Stimulated activated CD8-positive, alpha-beta memory T cell treated with anti-CD3 and anti-CD28 coated beads, Interleukin-4, amount 100 ng/mL, for 24 hours (primary cell): ENCODE data around the gene DCAF17.

Experiments
- DNase-seq: peaks from one replicate; pipeline ENCODE4 v3.0.0-alpha.2; 2020; ENCODE audit warnings: low read depth

DCAF17 gene, protein sequence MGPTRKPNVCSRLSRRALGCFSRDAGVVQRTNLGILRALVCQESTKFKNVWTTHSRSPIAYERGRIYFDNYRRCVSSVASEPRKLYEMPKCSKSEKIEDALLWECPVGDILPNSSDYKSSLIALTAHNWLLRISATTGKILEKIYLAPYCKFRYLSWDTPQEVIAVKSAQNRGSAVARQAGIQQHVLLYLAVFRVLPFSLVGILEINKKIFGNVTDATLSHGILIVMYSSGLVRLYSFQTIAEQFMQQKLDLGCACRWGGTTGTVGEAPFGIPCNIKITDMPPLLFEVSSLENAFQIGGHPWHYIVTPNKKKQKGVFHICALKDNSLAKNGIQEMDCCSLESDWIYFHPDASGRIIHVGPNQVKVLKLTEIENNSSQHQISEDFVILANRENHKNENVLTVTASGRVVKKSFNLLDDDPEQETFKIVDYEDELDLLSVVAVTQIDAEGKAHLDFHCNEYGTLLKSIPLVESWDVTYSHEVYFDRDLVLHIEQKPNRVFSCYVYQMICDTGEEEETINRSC

DNA sequence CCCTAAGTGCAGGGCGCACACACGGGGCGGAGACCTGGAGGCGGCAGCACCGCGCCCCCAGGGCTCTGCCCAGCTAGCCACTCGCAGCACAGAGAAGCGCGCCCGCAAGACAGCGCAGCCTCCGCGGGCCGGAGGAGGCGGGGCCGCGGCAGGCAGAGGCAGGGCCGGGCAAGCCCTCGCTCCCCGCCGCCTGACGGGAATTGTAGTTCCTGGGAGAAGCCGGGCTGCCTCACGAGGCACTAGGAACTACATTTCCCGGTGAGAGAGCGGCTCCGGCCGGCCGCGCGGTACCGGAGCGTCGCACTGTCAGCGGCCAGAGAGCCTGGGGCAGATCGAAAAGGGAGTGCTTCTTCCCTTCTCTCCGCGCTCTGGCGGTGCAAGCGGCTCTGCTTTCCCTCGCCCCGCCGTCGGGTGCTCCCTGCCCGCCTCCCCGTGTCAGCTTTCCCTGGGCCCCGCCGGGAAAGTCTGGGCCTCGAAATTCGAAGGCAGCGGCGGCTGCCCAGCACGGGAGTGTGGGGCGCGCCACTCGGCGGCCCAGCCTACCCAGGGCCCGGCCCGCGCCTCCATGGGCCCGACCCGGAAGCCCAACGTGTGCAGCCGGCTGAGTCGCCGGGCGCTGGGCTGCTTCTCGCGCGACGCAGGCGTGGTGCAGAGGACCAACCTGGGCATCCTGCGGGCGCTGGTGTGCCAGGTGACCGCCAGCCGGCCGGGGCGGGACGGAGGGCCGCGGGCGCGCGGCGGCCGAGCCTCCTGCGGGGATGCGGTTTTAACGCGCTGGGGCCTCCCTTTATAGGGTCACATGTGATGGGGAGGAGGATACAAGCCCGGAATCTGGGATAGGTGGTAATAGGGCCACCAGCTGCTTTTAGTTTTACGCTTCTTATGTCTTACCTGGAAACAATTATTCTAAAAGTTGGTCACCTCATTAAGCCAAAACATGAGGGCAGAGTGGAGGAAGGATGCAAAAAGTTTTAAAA lies at the start of gene DCAF17:
Gene DCAF17 (plus strand): TSS at position 214 of the 977 bp plus-strand sequence. CDS start 352 bp downstream, at position 566.
- DNase-seq, result peak; percentile 92

GRCh38 chr2:171386627-171387026 lies 47.4 kb upstream of the DCAF17 start:
- DNase-seq, result no peak

- DNase-seq, result no peak
Measured at GRCh38 chr2:171387052-171387451, 47.0 kb upstream of the DCAF17 start.

DNA sequence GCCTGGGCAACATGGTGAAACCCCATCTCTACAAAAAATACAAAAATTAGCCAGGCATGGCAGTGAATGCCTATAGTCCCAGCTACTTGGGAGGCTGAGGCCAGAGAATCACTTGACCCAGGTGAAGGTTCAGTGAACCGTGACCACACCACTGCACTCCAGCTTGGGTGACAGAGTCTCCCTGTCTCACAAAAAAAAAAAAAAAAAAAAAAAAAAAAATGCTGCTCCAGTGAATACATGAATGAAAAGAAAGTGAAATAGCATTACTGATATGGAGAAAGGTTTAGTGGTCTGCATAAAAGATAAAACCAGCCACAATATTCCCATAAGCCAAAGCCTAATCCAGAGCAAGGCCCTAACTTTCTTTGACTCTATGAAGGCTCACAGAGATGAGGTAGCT lies 44.7 kb upstream of the DCAF17 start:
- no peak for DNase-seq

GRCh38 chr2:171389780-171390179 lies 44.2 kb upstream of the DCAF17 start:
- DNase-seq, result no peak

GRCh38 chr2:171390941-171391516 lies 43.0 kb upstream of the DCAF17 start:
- no peak for DNase-seq

DNA sequence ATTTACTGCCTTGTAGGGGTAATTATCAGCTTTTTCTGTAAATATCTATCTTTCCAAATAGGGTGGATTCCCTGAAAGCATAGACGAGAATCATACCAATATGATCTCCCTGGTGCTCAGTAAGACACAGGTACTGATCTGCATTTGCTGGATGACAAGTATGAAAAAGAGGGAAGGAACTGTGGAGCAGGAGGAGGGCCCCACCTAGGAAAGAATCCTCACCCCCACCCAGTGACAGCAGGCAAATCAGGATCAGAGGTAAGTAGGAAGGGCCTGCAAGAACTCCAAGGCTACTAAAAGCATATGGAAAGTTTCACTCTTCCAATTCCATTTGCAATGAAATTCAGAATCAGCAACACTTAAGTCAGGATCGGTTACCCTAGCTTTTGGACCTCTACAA lies 42.5 kb upstream of the DCAF17 start:
- no peak for DNase-seq

DNA sequence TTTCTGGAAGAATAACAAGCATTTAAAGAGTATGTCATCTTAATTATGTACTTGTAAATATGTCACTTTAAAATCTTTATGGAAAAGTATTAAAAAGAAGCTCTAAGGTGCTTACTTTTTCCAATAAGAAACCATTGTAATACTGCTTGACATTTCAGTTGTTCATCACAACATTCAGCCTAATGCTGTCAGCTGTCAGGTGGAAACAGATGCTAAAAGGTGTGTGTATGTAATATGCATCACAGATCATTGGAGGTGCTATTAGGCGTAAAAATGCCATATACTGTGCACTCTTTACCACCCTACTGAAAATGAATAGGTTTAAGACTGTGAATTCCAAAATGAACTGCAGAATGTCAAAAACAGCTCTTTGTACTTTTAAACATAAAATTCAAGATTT lies 40.5 kb upstream of the DCAF17 start:
- no peak for DNase-seq

- no peak for DNase-seq
Measured at GRCh38 chr2:171394164-171394740, 39.8 kb upstream of the DCAF17 start.

GRCh38 chr2:171399292-171399691 lies 34.7 kb upstream of the DCAF17 start:
- no peak for DNase-seq

- no peak for DNase-seq
Measured at GRCh38 chr2:171400395-171400794, 33.6 kb upstream of the DCAF17 start.

DNA sequence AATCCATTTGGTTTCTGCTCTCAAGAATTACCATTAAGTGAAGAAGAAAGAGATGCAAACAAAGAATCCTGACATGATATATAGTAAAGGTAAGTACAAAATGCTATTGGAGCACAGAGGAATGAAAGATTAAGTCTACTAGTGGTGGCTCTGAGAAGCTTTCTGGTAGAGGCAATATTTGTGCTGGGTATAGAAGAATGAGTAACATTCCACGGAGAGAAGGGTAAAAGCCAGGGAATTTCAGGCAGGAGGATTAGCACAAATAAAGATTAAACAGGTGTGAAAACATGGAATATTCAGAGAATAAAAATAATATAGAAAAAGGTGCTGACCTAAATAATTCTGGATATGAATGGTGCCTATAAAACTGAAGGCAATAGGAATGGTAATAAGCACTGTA lies 32.1 kb upstream of the DCAF17 start:
- no peak for DNase-seq

- DNase-seq, result no peak
Measured at GRCh38 chr2:171402906-171403580, 31.0 kb upstream of the DCAF17 start.

DNA sequence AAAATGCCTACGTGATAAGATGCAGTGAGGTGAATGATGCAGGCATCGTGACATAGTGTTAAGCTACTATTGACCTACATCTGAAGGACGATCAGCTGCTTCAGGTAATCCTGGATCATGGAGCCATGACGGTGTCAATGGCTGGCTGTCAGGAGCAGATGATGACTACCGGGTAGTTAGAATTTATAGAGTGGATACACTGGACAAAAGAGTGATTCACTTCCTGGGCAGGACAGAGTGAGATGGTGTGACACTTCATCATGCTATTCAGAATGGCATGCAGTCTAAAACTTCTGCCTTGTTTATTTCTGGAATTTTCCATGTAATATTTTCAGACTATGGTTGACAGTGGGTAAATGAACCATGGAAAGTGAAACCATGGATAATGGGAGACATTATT lies 29.8 kb upstream of the DCAF17 start:
- no peak for DNase-seq

DNA sequence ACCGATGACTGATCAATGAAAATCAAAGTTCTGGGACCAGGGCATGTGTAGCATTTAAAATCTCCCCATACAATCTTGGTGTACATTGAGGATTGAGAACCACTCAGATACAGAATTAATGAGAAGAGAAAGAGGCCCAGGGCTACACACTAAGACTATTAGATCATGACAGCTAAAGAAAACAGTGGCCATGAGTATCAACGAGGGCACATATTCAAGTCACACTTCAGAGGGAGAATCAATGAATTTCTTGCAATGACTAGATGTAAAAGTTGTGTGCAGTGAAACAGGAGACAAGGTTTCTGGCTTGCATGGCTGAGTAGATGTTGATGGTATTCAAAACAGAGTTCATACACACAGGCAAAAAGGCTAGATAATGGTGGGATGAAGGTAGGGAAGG lies 29.3 kb upstream of the DCAF17 start:
- no peak for DNase-seq

DNA sequence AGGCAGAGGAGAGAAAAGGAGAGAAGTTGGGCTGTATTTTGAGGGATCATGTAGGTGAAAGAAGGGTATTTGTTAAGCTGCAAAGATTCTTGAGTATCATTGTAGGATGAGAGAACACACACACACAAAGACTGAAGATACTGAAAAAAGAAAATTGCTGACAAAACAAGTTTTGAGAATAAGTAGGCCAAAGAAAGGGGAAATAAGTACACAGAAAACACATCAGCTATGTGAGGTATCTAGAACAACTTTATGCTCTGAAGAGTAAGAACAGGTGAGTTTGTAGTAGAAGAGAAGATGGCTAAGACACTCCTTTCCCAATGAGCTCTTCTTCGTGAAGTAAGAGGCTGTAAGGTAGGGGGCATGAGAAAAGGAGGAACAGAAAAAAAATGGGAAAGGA lies 28.5 kb upstream of the DCAF17 start:
- DNase-seq, result no peak

DNA sequence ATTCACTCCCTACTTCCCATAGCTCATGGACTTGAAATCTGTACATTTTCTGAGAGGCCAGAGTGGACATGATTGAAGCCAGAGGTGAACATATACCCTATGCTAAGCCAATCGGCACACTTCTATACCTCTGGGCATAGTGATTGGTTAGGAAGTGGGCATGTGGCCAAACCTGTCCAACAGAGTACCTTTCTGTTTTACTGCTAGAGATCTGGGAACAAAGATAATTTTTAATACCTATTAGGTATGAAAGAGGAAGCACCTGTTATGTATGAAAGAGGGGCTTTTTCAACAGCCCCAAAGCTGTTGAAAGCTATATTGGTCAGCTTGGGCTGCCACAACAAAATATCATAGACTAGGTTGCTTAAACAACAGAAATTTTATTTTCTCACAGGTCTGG lies 28.0 kb upstream of the DCAF17 start:
- no peak for DNase-seq

- DNase-seq, result no peak
Measured at GRCh38 chr2:171407030-171407675, 26.9 kb upstream of the DCAF17 start.

DNA sequence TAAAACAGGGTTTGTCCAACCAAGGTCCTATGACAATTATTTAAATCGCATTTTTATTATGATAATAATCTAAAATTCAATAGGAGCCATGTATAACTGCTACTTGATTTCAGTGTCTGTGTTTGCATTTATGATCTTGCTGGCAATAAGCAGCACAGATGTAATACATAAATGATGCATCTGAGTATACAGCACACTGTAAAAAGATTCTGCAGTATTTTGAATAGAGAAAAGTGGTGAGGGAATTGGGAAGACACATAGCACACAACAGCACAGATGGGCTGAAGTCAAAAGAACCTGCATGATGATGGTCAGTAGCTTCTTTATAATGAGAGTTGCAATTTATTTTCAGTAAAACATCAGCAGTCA lies 26.4 kb upstream of the DCAF17 start:
- DNase-seq, result no peak

DNA sequence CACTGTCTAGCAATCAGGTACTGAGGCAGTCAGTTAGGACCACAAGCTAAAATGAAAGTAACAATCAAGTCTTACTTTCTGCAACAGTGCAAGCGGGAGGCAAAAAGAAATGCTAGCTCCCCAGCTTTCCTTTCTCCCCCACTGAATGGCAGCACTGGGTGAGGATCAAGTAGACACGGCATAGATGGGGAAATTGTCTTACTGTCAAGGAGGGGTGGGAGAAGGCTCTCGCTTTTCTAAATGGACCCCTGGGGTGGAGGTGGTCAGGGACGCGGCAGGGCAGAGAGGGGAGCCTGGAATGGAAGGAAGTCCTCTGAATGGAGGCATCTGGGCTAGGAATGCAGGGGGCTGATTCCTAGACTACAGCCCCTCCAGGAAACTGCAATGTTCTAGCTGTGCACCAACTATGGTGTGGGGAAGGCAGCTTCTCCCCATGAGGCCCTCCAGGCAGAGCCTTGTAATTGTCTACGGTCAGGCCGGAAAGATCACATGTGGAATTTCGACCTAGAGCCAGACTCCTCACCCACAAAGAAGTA lies 24.5 kb upstream of the DCAF17 start:
- DNase-seq, result no peak

DNA sequence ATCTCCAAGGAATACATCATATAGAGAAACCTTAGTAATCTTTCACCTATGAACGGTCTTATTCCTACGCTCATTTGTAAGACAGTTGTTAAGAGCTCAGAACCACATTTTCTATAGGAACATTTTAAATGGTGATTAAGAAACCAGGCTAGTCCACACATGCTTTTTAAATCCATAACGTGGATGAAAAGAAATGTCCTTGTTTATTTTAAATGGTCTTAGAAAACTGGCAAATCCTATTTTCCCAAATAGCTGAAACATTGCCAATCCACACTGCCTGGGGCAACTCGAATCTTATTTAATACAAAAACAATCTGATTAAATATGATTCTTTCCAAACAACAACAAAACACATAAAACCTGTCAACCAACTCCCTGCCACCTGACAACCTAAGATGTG lies 23.9 kb upstream of the DCAF17 start:
- DNase-seq, result no peak
